GM18861 (cell line): Measurements from ENCODE around the gene IFI30.

Experiments used
- ATAC-seq: cut with Tn5 transposase; IDR thresholded peaks from one replicate; pipeline ENCODE4 v1.9.1; 2021; ENCODE audit not compliant: unreplicated experiment

The IFI30 gene

DNA sequence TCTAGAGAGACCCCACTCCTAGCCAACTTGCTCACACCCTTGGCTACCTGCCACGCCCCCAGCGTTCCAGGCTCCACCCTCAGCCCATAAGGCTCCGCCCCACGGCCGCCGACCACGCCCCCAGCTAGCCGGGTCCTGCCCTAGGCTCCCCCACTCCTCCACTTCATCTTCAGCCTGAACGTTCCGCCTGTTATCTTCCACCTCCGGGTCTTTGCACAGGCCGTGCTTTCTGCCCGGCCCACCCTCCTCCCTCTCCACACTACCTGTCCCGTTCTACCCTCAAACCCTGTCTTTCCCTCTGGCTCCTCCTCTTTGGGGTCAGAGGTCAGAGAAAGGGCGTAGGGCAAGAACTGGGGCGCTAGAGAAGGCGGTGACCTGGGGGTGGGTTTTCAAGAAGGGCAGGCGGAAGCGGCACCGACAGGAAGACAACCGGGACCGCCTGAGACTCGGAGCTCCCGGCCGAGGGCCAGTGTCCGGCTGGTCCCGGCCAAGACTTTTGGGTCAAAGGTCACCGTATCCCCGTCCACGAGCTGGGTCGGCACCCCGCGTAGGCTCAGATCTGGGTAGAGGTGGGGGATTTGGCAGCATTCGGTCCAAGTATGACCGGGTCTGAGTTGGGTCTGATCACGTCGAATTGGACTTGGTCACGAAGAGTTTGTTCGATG, 50.4 kb downstream of the IFI30 start:
- no peak for ATAC-seq

- ATAC-seq: peak; percentile 84
Measured at GRCh38 chr19:18224525-18225354, 51.1 kb downstream of the IFI30 start.

DNA sequence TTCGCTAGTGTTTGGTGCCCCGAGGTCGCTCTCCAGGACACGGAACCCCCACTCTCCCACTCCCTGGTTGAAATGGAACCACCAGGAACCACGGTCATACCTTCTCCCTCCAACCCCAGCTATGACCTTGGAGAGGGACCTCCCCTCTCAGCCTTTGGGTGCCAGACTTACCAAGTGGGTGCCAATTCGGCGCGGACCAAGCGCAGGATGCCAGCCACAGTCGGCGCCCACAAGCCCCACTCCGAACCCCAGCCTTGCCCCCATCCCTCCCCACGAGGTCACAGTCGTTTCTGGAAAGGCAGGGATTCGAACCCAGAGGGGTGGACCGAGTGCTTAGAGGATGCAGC, 51.7 kb downstream of the IFI30 start:
- no peak for ATAC-seq

DNA sequence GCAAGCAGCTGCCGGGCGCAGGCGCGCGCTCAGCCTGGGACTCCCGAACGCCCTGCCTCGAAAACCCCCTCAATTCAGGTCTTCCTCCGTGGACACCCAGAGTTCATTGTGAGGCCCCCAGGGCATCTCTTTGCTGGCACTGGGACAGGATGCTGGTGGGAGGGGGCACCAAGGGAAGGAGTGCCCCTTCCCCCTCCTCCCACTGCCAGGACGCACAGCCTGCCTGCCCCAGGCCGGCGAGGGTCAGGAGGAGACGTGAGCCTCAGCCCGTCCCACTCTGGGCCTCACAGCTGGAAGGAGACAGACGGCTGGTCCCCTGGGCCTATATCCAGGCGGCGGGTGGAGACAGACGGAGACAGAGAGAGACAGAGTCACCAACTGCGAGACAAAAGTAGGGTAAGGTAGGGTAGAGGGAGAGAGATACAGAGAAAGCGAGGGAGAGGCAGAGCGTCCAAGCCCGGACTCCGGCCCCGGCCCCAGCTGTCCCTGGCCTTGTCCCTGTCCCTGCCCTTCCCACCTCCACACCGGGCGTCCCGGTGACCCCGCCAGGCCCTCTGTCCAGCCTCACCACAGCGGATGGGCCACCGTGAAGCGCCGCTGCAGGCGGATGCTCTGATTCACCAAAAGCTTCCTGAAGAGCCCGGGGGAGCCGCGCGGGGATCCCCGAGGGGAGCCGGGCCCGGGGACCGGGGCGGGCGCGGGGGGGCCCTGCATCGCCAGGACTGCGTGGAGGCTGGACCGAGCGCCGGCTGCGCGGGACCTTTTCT, 52.3 kb downstream of the IFI30 start, which contains the start of gene PDE4C:
Gene PDE4C (minus strand): TSS at position 737 of the 767 bp plus-strand sequence. CDS start 23 bp downstream, at position 714.
- ATAC-seq: no peak

DNA sequence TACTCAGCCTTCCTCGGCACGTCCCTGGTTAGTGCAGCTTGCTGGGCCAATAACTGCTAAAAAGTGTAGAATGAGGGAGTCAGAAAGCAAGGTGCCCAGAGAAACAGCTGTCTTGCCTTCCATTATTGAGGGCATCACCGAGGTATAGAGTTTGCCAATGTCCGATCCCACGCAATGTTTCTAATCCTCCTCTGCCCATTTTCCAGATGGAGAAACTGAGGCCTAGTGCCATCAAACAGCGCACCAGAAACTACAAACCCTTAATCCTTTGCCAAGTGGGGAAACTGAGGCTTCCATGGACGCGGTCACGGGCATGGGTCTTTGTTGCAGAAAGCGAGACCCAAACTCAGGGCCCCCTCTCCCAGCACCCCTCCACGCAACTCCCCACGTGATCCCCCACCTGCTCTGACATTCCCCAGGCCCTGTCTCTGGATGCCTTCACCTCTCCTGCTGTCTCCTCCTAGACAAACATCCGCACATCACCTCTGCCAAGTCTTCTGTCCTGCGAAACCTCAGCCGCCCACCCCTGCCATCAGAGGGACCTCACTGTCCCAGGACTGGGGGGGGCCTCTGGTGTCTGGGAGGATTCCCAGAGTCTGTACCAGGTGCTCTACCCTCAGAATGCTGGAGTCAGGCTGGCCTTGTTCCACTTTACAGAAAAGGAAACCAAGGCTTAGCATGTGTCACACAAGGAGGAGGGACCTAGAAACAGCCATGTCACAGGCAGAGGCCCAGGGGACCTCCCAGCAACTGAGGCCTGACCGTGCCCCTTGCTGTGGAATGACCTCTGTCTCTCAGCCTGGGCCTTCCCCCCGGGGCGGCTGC, 53.6 kb downstream of the IFI30 start:
- no peak for ATAC-seq
